LHCN-M2 (cell line): ENCODE results near the gene MTNR1A. TPM values are rescaled to one million over a fixed set of nuclear protein-coding genes. Genes with fewer than 3 reads are reported as not detected.

Experiments
- DNase-seq: peaks from one replicate; pipeline ENCODE4 v3.0.0-alpha.2; 2012; ENCODE audit warnings: low read depth
- polyA plus RNA-seq: library from polyadenylated mRNA; unstranded; fragments of >200 nt; gene quantifications from one replicate; pipeline ENCODE4 v1.2.1, GENCODE V29; 2012; ENCODE audit warnings: missing spikeins
- total RNA-seq: library from RNA; depleted of rRNA; stranded (reverse); fragments of >200 nt; gene quantifications from 2 replicates; pipeline ENCODE4 v1.2.3, GENCODE V29; 2014; rRNA removed

The MTNR1A gene
- not detected in 2 replicates for total RNA-seq
- not detected for polyA plus RNA-seq

DNA sequence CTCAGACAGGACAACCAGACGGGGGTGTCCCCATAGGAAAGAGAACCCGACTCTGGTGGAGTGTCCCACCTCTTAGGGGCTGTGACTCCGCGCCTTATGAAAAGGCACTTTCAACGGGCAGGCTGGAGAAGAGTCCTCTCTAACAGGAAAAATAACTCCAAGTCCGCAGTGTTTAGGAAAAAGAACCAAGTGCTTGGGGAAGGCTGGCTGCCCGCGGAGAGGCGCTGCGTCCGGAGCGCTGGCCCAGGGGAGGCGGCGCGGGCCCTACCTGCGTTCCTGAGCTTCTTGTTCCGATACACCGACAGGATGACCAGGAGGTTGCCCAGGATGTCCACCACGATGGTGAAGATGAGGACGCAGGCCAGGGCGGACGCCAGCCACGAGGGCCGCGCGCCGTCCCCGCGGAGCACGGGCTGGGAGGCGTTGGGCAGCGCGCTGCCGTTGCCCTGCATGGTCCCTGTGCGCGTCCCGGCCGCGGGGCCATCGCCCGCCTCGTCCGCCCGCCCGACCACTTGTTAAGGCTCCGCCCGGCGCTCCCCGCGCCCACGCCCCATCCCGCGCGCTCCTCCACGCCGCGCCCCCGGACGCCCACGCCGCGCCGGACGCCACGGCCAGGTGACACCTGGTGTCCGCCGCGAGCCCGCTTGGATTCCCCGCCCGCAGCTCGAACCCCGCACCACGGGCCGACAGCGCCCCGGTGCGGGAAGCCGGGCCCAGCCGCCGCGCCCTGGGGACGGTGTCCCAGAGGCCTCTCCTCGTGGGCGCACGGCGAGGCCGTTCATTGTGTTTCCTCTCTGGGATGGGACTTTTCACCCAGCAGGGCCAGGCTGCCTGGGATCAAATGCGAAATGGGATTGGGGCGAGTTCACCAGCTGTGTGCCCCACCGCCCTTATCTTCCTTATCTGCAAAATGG is at the start of gene MTNR1A:
MTNR1A (minus strand) TSS at position 654 of the 914 bp plus-strand sequence; CDS start at position 452, 202 bp downstream.
- DNase-seq: no peak

DNA sequence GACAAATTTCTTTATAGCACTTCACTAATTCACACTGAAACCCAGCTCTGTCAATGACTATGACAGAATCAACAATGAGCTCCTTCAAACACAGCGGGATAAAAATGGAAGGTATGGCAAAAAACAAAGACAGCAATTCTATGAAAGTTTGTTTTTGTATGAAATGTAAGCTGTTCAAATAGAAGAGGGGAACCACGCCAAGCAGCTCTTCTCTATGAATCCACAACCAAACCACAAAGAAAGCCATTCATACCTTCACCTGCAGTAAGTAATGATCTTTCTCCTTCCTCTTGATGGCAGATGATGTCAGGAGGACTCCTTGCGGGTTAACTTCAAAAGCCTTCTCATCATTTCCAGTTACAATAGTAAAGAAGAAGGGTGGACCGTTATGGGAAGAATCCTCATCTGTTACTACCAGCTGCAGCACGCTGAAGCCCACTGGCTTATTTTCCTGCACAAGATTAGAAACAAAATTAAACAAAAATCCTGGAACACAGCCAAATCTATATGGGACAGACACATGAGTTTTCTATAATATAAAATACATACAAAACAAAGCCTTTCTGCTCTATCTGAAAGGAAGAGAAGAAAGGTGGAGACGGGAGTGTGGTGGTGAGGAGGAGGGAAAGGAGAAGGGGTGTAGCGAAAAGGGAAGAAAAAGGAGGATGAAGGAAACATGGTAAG is 48.9 kb upstream of the MTNR1A start:
- no peak for DNase-seq

DNA sequence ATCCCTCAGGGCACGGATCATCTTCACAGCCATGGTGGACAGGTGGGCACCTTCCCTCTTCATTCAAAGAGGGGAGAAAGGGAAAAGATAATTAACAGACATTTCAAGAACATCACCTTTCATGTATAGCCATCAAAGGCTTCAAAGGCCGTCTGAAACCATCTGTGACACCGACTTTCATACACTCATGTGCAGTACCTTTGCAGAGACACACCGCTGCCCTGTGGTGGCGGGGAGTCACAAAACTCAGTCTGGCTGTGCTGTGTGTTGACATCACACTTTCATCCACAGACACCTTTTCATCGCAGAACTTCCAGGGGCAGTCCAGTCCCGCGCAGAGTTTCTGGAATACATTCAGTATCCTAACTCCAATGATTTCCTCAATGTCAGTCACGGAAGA is 47.6 kb upstream of the MTNR1A start:
- DNase-seq: no peak

DNA sequence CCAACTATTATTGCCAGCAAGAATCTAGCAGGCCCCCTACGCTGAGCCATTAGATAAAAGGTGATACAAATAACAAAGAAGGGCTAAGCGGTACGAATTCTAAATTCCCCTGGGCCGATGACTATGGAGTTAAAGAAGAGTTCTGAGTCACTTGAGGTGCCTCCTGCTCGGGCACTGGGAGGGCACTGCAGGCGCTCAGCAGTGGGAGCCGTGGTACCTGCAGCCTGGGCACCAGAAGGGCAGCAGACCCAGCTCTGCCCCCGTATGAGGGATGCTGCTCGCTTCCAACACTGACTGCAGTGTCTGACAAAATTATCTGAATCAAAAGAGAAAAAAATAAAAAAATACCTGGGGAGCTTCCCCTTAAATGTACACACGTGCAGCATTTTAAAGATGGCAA is 44.1 kb upstream of the MTNR1A start:
- no peak for DNase-seq

DNA sequence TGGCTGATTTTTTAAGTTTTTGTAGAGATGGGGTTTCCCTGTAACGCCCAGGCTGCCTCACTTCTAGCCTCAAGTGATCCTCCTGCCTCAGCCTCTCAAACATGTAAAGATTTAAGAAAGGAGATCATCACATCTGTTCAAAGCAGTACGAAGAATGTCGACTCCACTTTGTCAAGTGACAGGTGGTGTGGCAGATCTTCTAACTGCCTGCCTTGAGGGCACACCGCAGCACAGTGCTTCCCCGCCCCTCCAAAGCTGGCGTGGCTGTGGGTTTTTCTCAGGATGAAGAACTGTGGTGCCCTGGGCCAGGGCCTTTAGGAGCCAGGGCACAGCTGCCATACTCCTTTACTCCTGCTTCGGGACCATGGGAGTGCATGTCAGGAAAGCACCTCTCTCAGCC is 43.3 kb upstream of the MTNR1A start:
- DNase-seq: peak; percentile 13

DNA sequence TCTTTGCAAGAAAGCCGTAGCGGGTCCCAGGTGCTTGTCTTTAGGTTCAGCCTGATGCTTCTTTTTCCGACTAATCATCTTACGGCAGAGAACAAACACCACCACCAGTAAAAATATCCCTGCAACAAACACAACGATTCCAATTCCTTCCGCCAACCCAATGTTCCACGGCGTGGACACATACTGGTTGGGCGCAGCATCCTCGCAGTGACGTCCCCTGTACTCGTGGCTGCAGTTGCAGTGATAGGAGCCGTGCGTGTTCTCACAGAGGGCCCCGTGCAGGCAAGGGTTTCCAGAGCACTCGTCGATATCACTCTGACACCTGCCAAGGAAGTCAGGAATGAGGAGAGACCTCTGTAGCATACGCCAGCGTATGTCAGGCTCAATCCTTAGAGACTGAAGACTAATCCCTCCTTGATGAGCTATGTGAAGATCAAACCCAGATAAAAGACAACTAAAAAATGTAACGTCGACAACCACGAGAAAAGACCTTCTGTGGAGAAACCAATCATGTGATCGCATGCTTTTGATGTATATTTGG is 41.6 kb upstream of the MTNR1A start:
- DNase-seq: no peak

DNA sequence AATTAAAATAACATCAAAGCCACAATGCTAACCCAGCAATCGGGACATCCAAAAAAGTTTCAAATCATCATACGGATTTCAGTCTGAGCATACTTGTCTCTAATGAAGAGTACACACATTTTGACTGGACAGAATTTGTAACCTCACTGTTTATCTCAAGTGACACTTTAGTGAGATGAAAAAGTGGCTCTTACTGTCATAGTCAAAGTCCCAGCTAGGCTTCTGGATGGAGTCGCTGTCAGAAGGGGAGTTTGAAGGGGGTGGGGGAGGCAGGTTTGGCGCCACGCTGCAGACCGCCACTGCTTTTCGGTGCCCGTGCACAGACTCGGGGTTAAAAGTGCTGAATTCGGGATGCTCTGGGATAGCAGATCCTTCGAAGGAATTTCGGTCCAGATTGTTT is 41.0 kb upstream of the MTNR1A start:
- no peak for DNase-seq

DNA sequence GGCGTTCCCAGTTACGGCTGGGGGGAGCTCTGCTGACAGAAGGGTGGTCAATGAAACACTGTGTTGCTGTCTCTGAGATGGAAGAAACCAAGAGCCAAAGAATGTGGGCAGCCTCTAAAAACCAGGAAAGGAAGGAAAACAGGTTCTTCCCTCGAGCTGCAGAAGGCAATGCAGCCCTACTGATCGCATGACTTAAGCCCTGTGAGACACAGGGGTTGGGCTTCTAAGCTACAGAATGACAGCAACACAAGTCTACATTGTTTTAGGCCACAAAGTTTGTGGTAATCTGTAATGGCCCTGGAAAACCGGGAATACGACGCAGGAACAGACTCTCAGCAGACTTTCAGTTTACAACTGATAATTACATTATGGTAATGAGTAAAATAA is 38.2 kb upstream of the MTNR1A start:
- no peak for DNase-seq

DNA sequence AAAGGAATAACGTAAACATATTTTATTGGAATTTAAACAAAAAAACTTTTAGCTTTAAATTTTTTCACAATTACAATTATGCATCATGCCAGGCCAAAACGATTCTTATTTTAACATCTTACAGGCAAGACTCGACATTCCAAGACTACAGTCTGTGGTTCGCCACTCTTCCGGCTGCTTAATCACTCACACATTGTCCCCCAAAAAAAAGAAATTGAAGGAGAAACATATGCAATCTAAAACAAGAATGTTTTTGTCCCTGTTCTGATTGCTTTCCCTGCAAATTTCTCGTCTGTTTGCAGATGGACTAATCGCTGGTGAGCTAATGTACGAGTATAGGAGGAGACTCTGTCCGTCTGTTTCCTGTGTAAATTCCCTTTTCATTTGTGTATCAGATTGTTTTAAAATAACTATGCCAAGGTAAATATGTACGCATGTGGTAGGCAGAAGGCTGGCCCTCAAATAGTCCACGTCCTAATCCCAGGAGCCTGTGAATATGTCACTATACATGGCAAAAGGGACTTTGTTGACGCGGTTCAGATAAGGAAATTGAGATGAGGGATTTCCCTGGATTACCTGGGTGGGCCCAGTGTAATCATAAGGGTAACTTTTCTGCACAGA is 37.7 kb upstream of the MTNR1A start:
- no peak for DNase-seq

DNA sequence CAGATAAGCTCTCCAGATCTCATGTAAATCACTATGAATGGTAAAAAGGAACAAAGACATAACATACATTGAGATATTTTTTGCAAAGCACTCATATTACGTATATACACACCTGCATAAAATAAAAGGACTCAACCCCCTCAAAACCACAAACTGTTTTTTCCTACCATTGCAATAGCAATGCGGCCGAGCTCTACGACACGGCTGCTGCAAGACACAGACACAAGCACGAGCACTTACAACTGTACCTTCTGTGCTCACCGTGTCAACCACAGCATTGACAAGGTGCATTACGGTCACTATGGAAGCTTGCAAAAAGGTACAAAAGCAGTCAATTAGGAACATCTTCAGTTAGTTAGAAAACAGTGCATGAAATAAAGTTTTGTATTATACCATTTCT is 37.1 kb upstream of the MTNR1A start:
- DNase-seq: no peak

DNA sequence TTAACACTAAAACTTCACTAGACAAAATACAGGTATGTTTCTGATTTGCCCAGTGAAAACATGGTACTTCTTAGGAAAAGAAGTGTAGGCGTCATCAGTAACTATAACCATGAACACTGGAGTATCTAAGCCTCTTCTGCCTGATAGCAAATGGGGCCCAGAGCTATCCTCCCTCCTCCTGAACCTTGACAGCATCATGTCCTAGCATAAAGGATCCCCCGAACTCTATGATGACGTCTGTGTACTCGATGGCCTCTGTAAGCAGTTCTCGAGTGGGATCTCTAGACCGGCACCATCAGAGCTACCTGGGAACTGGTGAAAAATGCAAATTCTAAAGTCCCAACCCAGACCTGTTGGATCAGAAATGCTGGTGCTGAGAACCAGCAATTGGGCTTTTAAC is 36.3 kb upstream of the MTNR1A start:
- no peak for DNase-seq

DNA sequence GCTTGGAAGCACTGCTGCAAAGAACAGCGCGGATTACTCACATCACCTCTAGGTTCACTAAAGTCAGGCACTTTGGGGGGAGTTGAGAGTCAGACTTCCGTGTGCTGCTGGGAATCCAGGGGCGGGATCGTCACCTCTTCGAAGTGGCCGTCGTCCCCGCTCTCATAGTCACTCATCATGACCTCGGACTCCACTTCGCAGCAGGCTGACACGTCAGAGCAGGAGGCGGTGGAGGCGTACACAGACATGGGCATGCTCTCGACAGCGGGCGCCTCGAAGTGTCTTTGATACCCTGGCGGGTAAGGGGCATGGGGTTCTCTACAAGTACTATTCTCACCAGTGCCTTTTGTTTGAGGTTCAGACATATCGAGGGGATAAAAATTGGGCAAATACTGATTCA is 33.1 kb upstream of the MTNR1A start:
- no peak for DNase-seq

DNA sequence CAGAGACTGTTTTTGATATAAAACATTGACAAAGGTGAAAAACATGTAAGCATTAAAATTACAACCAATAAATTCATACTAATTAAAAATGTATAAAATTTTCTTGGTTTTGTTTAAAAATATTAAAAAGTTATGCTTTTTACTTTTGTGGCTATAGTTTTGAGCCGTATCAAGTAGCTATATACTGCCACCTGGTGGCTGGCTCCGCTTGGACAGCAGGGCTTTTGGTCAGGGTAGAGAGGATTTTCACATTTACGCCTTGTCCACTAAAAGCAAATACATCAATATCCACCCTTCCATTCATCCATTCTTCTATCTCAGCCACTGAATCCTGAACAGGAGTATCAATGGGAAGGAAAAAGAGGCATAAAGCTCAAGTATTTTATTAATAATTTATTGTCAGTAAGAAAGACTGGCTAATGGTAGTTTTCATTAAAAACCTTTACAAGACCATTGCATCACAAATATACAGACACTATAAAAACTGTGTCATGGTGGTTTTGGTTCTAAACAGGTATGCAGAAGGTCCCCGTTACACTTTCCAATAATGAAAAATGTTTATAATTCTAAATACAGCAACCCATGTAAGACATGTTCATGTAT is 32.1 kb upstream of the MTNR1A start:
- DNase-seq: peak; percentile 49

DNA sequence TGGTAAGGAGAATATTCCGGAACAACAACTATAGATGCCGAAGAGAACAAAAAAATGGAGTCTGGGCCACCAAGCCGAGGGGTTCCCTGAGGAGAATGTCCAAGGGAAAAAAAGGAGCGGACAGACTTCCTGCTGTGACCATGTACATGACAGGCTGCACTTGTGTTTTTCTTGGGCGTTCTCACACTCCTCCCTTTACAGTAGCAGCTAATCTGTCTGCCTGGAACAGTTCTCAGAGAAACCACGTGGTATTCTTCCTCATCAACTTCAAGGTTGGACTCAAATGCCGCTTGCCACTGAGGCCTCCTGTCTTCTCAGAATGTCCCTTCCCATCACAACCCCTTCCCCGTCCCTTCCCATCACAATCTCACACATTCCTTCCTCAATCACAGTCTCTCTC is 30.8 kb upstream of the MTNR1A start:
- DNase-seq: no peak

DNA sequence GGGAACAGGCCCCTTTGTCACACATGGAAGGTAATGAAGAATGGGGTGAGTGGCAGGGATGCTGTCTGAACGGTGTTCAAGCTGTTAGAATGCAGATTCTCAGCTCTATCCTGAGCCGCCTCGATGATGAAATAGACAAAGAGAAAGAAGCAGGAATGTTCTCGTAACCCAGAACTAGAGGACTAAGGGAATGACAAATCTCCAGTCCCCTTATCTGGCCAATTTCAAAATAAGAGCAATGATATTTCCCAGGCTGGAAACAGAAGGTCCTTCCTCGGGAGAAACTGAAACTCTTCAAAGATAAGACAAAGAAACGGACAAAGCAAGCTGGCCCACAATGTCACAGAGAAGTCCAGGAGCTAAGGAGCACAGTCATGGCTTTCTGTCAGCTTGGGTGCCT is 29.5 kb upstream of the MTNR1A start:
- no peak for DNase-seq

DNA sequence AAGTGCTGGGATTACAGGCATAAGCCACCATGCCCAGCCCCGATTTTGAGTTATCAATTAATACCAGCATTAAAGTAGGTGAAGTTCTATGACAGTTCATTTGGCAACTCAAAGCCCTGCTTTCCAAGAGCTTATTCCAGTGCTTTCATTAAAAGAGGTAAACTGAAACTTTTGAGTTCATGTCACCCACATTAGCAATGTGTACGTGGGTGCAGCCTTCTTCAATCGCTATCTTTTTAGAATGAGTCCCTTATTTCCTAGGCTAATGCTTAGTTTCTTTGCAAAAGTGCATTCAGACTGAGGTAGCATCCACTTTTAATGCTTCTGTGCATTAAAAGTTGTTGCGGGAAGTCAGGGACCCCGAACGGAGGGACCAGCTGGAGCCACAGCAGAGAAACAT is 26.1 kb upstream of the MTNR1A start:
- no peak for DNase-seq

DNA sequence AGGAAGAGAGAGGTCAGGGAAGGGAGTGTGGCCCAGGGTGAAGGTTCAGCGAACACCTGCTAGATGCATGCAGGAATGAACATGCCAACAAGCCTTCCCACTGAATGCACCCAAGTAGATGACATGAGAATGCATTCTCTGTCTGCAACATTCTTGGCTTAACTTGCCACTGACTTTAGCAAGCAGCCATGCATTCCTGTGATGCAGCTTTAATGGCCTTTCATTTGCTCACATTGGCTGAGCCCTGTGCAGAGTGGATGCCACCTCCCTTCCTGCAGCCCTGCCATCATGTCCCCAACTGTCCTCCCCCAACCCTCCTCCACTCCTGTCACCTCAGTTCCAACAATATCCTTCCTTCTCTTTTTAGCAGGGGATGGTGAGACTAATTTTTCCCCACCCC is 25.3 kb upstream of the MTNR1A start:
- no peak for DNase-seq

DNA sequence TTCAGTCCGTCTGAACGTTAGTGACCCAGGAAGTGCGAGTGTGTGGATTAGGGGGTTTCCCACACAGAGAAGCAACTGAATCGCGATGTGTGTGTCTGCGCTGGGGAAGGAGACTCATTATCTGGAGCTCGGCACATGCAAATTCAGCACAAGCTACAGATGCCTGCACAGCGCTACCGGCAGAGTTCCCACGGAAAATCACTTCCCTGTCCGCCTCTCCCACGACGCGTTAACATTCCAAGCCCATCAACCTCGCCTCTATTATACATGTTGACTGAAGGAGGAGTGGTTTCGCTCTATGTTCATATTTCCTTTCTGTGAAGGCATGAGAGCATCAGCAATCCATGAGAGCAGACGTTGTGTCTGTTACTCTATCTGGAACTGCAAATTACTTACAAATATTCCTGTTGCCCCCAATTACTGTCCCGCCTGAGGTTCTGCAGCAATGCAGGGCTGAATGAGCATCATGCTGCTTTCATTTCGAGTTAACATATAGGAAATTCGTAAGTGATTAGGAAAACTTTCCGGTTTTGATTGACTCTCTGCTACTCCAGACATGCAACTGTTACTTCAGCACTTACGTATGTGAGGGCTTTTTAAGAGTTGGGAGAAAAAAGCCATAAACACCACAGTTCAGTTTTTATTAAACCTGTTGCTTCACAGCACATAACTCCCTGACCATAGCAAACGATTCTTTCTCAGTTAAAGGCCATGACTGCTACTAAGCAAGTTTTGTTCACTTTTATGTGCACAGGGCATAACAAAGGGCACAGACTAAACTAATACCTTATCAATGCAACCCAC is 15.0 kb upstream of the MTNR1A start:
- no peak for DNase-seq

DNA sequence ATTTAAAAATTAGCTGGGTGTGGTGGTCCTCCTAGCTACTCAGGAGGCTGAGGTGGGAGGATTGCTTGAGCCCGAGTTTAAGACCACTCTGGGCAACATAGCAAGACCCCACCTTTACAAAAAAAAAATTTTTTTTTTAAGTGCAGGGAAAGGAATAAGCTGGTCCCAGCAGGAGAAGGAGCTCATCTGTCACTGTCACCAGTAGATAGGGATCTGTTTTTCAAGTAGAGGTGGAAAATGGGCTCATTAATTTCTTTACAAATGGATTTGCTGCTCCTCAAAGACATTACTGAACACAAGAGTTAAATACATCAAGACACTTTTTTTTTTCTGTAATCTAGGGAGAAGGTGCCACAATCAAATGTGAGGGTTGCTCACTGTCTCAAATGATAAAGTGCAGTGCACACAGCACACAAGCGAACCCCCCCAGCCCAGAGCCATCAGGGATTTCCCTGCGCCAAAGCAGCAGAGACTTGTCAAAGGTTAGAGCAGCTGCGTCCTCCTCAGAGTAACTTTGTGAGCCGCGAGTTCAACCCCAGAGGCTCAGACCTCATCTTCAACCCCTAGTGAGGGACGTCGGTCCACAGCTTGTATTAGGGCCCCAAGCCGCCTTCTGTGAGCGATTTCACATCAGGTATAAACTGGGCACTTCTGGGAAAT is 14.3 kb upstream of the MTNR1A start:
- no peak for DNase-seq

DNA sequence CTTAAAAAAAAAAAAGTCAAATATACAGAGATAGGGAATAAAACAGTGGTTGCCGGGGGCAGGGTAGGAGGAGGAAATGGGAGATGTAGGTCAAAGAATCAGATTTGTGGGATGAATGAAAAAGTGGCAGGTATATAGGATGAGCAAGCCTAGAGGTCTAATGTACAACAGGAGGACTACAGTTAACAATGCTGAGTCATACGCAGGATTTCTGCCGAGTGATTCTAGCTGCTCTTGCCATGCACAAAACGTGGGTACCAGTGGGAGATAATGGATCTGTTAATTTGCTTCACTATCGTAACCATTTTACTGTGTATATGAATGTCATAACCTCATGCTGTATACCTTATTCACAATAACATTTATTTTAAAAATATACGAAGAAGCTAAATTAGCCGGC is 10.7 kb upstream of the MTNR1A start:
- no peak for DNase-seq
